Measurements from ENCODE around the gene KRT13. TPM values are rescaled to one million over a fixed set of nuclear protein-coding genes. Genes with fewer than 3 reads are reported as not detected.

KRT13 gene
- total RNA-seq (2014; rRNA removed; shearing (Covaris generic)): not detected in 2 replicates

DNA sequence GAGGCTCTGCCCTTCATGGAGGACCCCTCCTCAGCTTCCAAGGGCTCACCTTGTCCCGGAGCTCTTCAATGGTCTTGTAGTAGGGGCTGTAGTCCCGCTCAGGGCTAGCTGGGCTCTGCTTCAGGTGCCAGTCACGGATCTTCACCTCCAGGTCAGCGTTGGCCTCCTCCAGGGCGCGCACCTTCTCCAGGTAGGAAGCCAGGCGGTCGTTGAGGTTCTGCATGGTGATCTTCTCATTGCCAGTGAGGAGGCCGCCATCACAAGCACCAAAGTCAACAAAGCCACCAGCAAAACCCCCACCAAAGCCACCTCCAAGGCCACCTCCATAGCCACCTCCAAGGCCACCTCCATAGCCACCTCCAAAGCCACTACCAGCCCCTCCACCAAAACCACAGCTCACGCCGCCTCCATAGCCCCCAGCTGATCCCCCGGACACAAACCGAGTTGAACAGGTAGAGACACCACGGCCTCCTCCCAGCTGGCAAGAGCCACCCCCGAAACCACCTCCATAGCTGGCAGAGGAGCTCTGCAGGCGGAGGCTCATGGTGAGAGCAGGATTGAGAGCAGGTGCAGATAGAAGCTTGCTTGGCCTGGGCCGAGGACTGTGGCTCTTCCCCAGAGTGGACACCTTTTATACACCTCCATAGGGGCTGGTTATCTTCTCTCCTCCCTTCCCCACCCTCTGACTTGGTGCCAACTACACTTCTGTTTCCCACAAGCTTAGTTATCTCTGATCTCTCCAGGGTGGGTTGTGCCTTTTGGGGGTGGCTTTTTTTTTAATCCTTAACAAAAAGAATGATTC, at the start of gene KRT13:
KRT13 (minus strand) TSS at position 606 of the 802 bp plus-strand sequence; CDS start at position 544, 62 bp downstream.
- DNase-seq (ENCODE audit: low read depth in 1 of 2, low spot score in 2 of 2): no peak
- H3K27ac ChIP-seq: no peak within 1 kb of the TSS
- no peaks in the 10 kb centered on the region for H3K27me3 ChIP-seq (replicated peaks)

DNA sequence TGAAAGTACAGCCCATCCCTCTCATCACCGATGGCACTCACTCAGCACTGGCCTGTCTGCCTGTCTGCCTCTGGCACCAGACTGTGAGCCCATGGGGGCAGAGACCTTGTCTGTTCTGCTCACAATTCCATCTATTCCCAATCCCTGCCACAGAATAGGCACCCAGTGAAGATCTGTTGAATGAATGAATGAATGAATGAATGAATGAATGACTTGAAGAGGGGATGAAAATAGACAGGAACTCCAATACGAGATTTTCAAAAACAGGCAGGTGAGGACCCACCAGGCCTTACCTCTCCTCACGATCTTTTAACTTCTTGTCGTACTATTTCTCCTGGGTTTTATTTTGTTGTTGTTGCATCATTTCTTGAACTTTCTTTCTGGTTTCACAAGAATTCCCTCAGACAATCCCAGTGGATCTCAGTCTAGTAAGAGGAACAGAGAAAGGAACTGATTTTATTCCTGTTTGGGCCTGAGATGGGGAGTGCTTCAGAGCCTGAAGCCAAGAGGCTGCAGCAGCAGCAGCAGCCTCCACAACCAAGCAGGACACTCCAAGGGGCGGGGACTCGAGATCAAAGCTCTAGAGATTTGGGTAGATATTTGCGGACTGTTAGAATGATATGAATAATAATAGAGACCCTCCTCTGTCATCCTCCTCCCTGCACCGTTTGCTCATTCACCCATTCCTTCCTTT, 48.7 kb upstream of the KRT13 start:
- Histone ChIP-seq H3K9me3 (replicated peaks) (no peaks in the 10 kb centered on the region), H3K36me3 (no peaks in the 10 kb centered on the region), H3K27ac (no peak overlapping the region), H3K27me3 (replicated peaks) (no peaks in the 10 kb centered on the region), H3K4me1 (replicated peaks) (peaks cover 25% of the 10 kb centered on the region), H3K4me3 (no peak overlapping the region)
- DNase-seq (ENCODE audit: low read depth in 1 of 2, low spot score in 2 of 2): no peak

More for the DNA sequence above, at the start of gene KRT13:
- no peaks in the 10 kb centered on the region for H3K9me3 ChIP-seq (replicated peaks)
- peaks cover 3% of the 10 kb centered on the region for H3K4me1 ChIP-seq (replicated peaks)
- no peak within 1 kb of the TSS for H3K4me3 ChIP-seq
- H3K36me3 ChIP-seq: no peaks in the 10 kb centered on the region

DNA sequence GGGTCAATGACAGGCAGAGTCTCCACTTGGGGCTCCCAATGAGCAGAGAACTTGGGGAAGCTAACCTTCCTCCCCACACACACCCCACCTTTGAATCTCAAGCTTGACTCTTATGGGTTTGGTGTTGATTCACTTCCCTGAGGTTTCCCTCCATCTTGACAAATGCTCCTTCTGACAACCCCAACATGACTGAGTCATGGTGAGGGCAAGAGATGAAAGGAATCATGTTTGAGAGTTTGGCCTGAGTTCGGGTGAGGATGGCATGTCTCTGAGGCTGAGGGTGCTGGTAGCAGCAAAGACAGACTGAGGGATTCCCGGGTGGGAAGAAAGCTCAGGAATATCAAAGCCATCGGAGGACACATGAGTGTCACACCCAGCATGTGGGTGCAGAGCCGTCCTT, 47.8 kb upstream of the KRT13 start:
- no peaks in the 10 kb centered on the region for H3K9me3 ChIP-seq (replicated peaks)
- H3K27me3 ChIP-seq (replicated peaks): no peaks in the 10 kb centered on the region
- peaks cover 35% of the 10 kb centered on the region for H3K4me1 ChIP-seq (replicated peaks)
- H3K4me3 ChIP-seq: no peak overlapping the region
- no peak for DNase-seq (ENCODE audit: low read depth in 1 of 2, low spot score in 2 of 2)
- H3K27ac ChIP-seq: no peak overlapping the region
- no peaks in the 10 kb centered on the region for H3K36me3 ChIP-seq

DNA sequence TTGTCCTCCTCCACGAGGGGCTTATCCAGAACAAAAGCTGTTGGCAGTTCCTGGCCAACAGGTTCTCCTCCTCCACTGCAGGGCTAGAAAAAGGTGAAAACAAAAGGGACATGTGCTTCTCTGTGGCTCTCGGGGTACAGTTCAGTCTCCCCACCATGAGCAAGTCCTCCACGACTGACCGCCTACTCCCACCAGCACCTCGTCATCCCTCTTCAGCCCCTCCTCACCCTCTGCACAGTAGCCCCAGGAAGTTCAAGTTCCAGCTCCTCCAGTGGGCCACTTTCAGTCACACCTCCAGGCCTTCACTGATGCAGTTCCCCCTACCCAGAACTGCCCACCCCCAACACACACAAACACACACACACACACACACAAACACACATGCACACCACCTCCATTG, 47.0 kb upstream of the KRT13 start:
- no peak for DNase-seq (ENCODE audit: low read depth in 1 of 2, low spot score in 2 of 2)
- no peak overlapping the region for H3K27ac ChIP-seq
- no peaks in the 10 kb centered on the region for H3K27me3 ChIP-seq (replicated peaks)

DNA sequence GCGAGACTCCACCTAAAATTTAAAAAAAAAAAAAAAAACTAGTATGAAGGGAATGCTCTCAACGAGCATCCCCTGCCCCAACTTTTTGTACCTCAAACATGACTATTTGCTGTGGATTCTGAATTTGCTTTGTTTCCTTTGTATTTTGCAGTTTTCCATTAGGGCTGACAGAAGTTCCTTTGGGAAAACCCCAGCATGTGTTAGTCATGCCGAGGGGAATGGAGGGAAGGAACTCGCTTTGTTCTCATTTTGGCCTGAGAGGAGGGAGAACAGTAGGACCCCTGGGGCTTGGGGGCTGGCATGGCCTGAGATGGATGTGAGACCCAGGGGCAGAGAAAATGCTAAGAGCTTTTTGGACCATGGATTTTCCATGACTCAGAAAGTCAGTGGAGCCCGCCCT, 46.0 kb upstream of the KRT13 start:
- Histone ChIP-seq H3K4me3 (no peak overlapping the region), H3K27ac (peak overlapping the region; percentile 63), H3K9me3 (replicated peaks) (no peaks in the 10 kb centered on the region), H3K36me3 (no peaks in the 10 kb centered on the region), H3K27me3 (replicated peaks) (no peaks in the 10 kb centered on the region), H3K4me1 (replicated peaks) (peaks cover 45% of the 10 kb centered on the region)
- DNase-seq (ENCODE audit: low read depth in 1 of 2, low spot score in 2 of 2): peak; percentile 76 to 78

More for the DNA sequence above, 47.0 kb upstream of the KRT13 start:
- Histone ChIP-seq H3K9me3 (replicated peaks) (no peaks in the 10 kb centered on the region), H3K4me1 (replicated peaks) (peaks cover 42% of the 10 kb centered on the region), H3K36me3 (no peaks in the 10 kb centered on the region), H3K4me3 (no peak overlapping the region)

DNA sequence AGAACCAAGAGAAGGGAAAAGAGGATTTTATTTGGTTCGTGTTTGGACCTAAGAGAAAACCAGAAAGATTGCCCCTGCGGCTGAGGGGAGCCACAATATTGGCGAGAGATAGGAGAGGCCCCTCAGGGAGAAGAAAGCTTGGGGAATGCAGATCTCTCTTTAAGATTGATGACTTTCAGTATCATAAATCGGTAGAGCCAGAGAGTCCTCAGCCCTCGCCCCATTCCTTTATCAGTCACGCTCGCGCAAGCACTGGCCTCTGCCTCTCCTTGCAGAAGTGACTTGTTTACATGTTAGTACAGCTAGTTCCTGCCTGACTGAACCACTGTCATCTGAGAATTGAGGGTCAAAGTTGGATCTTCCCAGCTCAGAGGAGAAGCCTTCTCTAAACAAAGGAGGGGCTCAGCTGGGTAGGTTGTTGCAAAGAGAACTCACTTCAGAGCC, 44.2 kb upstream of the KRT13 start:
- Histone ChIP-seq H3K27me3 (replicated peaks) (no peaks in the 10 kb centered on the region), H3K4me1 (replicated peaks) (peaks cover 45% of the 10 kb centered on the region), H3K9me3 (replicated peaks) (no peaks in the 10 kb centered on the region), H3K4me3 (no peak overlapping the region), H3K36me3 (no peaks in the 10 kb centered on the region), H3K27ac (no peak overlapping the region)
- DNase-seq (ENCODE audit: low read depth in 1 of 2, low spot score in 2 of 2): no peak

DNA sequence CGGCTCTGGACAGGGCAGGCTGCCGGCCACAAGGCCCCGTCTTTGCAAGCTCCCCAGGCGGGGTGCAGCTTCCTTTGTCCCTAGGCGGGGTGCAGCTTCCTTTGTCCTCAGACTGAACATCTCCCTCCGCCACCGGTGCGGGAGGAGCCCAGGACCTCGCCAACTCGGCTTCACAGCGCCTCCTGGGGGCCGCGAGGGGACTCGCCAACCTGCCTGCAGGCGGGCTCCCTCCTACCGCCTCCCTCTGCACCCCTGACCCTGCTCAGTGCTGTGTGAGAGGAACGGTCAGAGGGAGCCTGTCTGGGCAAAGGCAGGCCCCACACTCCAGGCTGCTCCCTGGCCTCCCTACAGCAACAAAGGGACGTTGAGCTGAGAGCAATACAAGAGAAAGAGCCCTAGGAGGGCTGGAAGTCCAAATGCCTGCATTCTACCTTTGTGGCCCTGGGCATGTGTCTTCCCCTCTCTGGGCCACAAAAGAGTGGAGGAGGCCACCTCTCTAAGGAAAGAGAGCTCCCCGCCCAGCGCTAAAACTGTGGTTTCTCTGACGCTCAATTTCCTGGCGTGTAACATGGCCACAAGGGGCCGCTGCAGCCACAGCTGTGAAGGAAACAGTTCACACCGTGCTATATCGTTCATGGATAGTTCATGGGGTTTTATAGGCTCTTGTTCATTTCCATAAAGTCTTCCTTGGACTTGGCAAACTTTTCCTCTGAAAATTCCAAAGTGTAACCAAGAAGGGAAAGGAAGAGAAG, 43.6 kb upstream of the KRT13 start:
- peak; percentile 76 to 82 for DNase-seq (ENCODE audit: low read depth in 1 of 2, low spot score in 2 of 2)
- Histone ChIP-seq H3K4me3 (no peak overlapping the region), H3K27ac (no peak overlapping the region), H3K4me1 (replicated peaks) (peaks cover 45% of the 10 kb centered on the region), H3K27me3 (replicated peaks) (no peaks in the 10 kb centered on the region), H3K36me3 (no peaks in the 10 kb centered on the region), H3K9me3 (replicated peaks) (no peaks in the 10 kb centered on the region)

DNA sequence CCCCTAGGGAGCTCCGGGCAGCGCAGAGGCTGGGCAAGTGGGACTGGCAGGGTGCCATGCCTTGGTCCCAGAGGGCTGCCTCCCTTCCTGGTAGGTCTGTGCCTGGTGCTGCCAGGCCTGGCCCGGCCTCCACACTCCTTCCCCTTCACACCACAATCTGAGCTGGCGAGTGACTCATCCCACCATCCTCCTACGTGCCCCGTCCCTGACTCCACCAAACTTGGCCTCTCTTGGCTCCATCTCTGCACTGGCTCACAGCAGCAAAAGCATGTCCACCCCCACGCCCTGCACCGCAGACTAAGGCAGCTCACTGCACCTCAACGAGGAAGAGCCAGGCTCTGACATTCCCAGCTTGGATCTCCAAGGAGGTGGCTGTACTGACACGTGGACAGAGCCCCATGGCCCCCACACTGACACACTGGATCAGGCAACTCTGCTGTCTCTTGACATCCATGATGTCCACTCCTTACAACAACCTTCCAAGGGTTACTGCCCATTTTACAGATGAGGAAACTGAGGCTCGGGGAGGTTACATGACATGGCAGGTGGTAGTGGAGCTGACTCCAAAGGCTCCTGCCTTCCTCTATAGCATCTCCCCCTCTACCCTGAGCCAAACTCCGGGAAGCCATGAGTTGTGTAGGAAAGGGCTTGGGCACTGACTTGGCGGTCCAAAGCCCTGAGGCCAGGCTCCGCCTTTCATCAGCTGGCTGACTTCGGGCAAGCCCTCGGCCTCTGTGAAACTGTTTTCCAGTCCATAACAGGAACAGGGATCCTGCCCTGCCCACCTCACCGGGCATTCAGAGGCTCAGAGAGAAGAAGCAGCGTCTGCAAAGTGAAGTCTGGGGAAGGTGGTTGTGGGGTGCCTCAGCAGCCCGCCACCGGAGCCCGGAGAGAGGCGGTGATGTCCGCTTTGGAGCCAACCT, 42.8 kb upstream of the KRT13 start:
- no peaks in the 10 kb centered on the region for H3K9me3 ChIP-seq (replicated peaks)
- no peaks in the 10 kb centered on the region for H3K27me3 ChIP-seq (replicated peaks)
- DNase-seq (ENCODE audit: low read depth in 1 of 2, low spot score in 2 of 2): peak; percentile 88 to 95
- peaks cover 45% of the 10 kb centered on the region for H3K4me1 ChIP-seq (replicated peaks)
- no peak overlapping the region for H3K4me3 ChIP-seq
- H3K36me3 ChIP-seq: no peaks in the 10 kb centered on the region
- peak overlapping the region; percentile 50 for H3K27ac ChIP-seq

DNA sequence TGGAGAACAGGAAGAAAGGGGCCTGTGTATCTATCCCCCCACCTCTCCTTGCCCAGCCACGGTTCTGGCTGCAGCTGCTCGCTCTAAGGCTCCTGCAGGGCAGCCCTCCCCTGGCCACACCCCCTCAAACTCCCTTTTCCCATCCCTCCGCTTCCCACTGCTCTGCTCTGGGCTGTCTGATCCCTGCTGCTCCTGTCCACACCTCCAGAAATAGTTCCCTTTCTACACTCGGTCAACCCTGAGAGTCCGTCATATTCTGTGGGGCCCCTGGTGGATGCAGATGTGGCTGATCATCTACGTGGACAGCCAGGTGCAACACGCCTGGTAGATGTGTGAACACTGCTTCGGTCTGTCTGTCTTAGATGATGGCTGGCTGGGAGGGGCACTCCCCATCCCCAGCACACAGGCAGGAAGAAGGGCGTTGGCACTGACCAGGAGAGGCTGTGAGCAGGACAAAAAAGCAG, 42.0 kb upstream of the KRT13 start:
- Histone ChIP-seq H3K9me3 (replicated peaks) (no peaks in the 10 kb centered on the region), H3K4me3 (no peak overlapping the region), H3K4me1 (replicated peaks) (peaks cover 45% of the 10 kb centered on the region), H3K27ac (peak overlapping the region; percentile 50), H3K27me3 (replicated peaks) (no peaks in the 10 kb centered on the region), H3K36me3 (no peaks in the 10 kb centered on the region)
- DNase-seq (ENCODE audit: low read depth in 1 of 2, low spot score in 2 of 2): no peak

DNA sequence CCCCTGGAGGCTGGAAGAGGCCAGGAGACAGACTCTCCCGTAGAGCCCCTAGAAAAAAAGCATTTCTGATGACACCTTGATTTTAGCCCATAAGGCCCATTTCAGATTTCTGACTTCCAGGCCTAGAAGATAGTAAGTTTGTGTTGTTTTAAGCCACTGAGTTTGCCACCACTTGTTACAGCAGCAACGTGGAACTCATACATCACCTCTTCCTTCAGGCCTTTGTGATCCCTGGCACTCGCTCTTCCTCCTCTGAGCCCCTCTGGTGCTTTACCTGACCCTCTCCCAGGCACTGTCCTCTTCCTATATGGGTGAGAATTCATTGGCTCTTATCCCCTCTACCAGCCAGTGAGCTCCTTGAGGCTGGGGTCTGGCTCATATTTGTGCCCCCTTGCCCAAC, 41.4 kb upstream of the KRT13 start:
- no peaks in the 10 kb centered on the region for H3K36me3 ChIP-seq
- H3K27ac ChIP-seq: no peak overlapping the region
- peaks cover 43% of the 10 kb centered on the region for H3K4me1 ChIP-seq (replicated peaks)
- DNase-seq (ENCODE audit: low read depth in 1 of 2, low spot score in 2 of 2): no peak
- no peaks in the 10 kb centered on the region for H3K9me3 ChIP-seq (replicated peaks)
- no peak overlapping the region for H3K4me3 ChIP-seq
- H3K27me3 ChIP-seq (replicated peaks): no peaks in the 10 kb centered on the region

DNA sequence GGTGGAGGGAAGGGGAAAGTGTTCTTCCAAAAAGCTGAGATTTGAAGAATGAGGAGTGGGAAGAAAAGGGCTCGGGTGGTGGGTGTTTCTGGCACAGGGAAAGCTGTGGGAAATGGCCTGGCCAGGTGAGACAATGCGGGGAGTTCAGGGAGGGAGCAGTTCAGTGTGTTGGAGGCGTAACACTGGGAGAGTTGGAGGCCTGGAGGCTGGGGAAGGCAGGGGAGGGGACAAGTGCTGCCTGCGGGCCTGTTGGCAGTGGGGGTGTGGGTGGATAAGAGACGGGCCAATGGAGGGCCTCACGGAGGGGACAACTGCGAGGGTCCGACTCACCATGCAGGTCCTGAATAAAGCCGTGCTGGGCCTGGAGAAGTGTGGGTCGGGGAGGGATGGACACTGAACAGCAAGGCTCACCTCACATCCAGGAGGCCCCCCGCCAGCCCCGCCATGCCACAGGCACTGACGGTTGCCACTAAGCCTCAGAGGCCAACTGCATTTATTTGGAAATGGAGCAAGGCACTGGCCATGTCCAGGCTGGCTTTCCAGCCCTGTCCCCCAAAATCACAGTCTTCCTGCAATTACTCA, 40.5 kb upstream of the KRT13 start:
- no peak for DNase-seq (ENCODE audit: low read depth in 1 of 2, low spot score in 2 of 2)
- no peak overlapping the region for H3K27ac ChIP-seq
- H3K27me3 ChIP-seq (replicated peaks): no peaks in the 10 kb centered on the region
- peaks cover 36% of the 10 kb centered on the region for H3K4me1 ChIP-seq (replicated peaks)
- no peaks in the 10 kb centered on the region for H3K36me3 ChIP-seq
- H3K4me3 ChIP-seq: no peak overlapping the region
- no peaks in the 10 kb centered on the region for H3K9me3 ChIP-seq (replicated peaks)

DNA sequence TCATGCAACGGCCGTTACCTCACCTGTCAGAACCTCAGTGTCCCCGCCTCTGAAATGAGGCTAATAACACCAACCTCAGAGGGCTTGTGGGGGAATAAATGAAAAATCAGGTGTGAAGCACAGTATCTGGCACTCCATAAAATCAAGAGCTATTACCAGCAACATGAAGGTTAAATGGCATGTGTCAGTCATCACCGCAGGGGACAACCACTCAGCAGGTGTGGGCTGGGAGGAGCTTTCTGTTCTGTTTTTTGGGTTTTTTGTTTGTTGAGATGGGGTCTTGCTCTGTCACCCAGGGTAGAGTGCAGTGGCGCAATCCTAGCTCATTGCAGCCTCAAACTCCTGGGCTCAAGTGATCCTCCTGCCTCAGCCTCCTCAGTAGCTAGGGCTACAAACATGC, 39.5 kb upstream of the KRT13 start:
- no peak for DNase-seq (ENCODE audit: low read depth in 1 of 2, low spot score in 2 of 2)
- no peaks in the 10 kb centered on the region for H3K27me3 ChIP-seq (replicated peaks)
- H3K27ac ChIP-seq: no peak overlapping the region
- H3K4me1 ChIP-seq (replicated peaks): peaks cover 28% of the 10 kb centered on the region
- no peaks in the 10 kb centered on the region for H3K36me3 ChIP-seq
- H3K4me3 ChIP-seq: no peak overlapping the region
- H3K9me3 ChIP-seq (replicated peaks): no peaks in the 10 kb centered on the region

DNA sequence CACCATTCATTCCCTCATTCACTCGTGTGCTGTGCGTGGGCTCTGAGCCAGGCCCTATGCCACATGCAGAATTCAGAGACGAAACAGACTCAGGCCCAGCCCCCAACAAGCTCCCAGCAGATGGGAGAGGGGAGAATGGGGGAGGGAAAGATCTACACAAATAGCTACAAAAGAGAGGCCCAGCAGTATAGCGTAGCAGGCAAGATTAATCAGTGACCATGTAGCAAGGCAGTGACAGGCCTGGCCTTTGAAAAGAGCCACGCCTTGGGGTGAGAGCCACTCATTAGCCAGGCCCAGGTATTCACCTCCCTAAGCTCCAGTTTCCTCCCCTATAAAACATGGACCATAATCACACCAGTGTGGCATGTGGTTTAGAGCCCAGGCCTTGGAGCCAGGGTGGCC, 39.1 kb upstream of the KRT13 start:
- Histone ChIP-seq H3K4me3 (no peak overlapping the region), H3K27ac (no peak overlapping the region), H3K27me3 (replicated peaks) (no peaks in the 10 kb centered on the region), H3K4me1 (replicated peaks) (peaks cover 24% of the 10 kb centered on the region), H3K36me3 (no peaks in the 10 kb centered on the region), H3K9me3 (replicated peaks) (no peaks in the 10 kb centered on the region)
- no peak for DNase-seq (ENCODE audit: low read depth in 1 of 2, low spot score in 2 of 2)
